ENCODE data around the gene RABL6. TPM values are rescaled to one million over a fixed set of nuclear protein-coding genes. Genes with fewer than 3 reads are reported as not detected.

The RABL6 gene
- total and polyA plus RNA-seq, 2 of the 4 experiments (the other 2 are of a cell fraction), result 37.1 to 47.5 TPM

GRCh38 chr9:136826188-136826541 lies 18.4 kb downstream of the RABL6 start:
- Histone ChIP-seq H3K9me3 (ENCODE audit: control insufficient read depth, insufficient read depth, low read length) (no peaks in the 10 kb centered on the region), H3K56ac (ENCODE audit: extremely low read depth, insufficient read depth, low read length) (no peak overlapping the region), H3K79me1 (ENCODE audit: low read depth in 1 of 2, low read length in 2 of 2) (peaks cover 5 to 16% of the 10 kb centered on the region in 2 experiments; a peak in 3 of 4 replicates), H3K27ac (ENCODE audit: insufficient read depth, low read length) (no peak overlapping the region), H2BK5ac (ENCODE audit: low read depth, low read length, poor library complexity, severe bottlenecking) (no peak overlapping the region), H3K4ac (ENCODE audit: low read depth, low read length) (no peak overlapping the region), H3K14ac (replicated peaks; ENCODE audit: low read depth, low read length) (no peak overlapping the region), H3K4me3 (ENCODE audit: insufficient read depth, low read depth, low read length) (no peak overlapping the region), H2AK9ac (replicated peaks; ENCODE audit: low read depth, low read length, poor library complexity) (no peak overlapping the region), H2AFZ (replicated peaks; ENCODE audit: low read length, poor library complexity) (no peak overlapping the region), H4K5ac (ENCODE audit: low read depth, low read length) (no peak overlapping the region), H2AK5ac (ENCODE audit: low read depth, low read length) (no peak overlapping the region), H3K4me2 (ENCODE audit: low read depth, low read length) (no peak overlapping the region), H3K9me1 (ENCODE audit: insufficient read depth, low read length) (no peaks in the 10 kb centered on the region), H2BK20ac (ENCODE audit: low read depth, low read length) (no peak overlapping the region), H3K23ac (ENCODE audit: low read depth, low read length) (no peak overlapping the region), H3K27me3 (ENCODE audit: control insufficient read depth, insufficient read depth, low read length) (no peaks in the 10 kb centered on the region), H4K91ac (ENCODE audit: insufficient read depth, low read depth, low read length) (no peak overlapping the region), H3K18ac (ENCODE audit: low read depth, low read length) (no peak overlapping the region), H4K8ac (ENCODE audit: low read depth in 2 of 2, low read length in 2 of 2) (no peak overlapping the region), H3K9ac (ENCODE audit: low read depth, low read length) (no peak overlapping the region), H2BK15ac (ENCODE audit: low read depth, low read length) (no peak overlapping the region), H3K36me3 (ENCODE audit: control insufficient read depth, insufficient read depth, low read length) (peaks cover 57% of the 10 kb centered on the region), H4K20me1 (ENCODE audit: insufficient read depth, low read length) (peaks cover 9% of the 10 kb centered on the region), H2BK120ac (ENCODE audit: low read depth, low read length) (no peak overlapping the region), H3K4me1 (ENCODE audit: control insufficient read depth, insufficient read depth, low read length) (peaks cover under 1% of the 10 kb centered on the region; the same call in 1 of the 2 replicates)
- CTCF ChIA-PET, result interaction anchor here (2.0 kb wide), 1 partner anchor 17 kb away, joined by 4 read pairs; no protein-coding TSS in a partner anchor
- intact Hi-C loops (cut with micrococcal nuclease) (no loop called here), in situ Hi-C loops (cut with MboI; ENCODE audit: low sequenced_read_pairs) (no loop called here), dilution Hi-C loops (cut with HindIII; ENCODE audit: low sequenced_read_pairs, unreplicated experiment) (no loop called here)
- no peak for TF ChIP-seq RCOR1 (IDR thresholded peaks at IDR 0.05; ENCODE audit: insufficient replicate concordance, low read length)
- TF ChIP-seq CHD1 (IDR thresholded peaks at IDR 0.05; ENCODE audit: low read depth, low read length), result no peak
- TF ChIP-seq RFX5 (IDR thresholded peaks at IDR 0.05; ENCODE audit: low read depth, low read length), result no peak
- TF ChIP-seq CTCF (conservative IDR thresholded peaks at IDR 0.05; ENCODE audit: low read depth, low read length), result no peak
- TF ChIP-seq RAD21 (IDR thresholded peaks at IDR 0.05; ENCODE audit: low read length), result no peak
- no peak for TF ChIP-seq USF2 (IDR thresholded peaks at IDR 0.05; ENCODE audit: low read depth, low read length)
- no peak for TF ChIP-seq SMC3 (IDR thresholded peaks at IDR 0.05; ENCODE audit: low read depth, low read length)
- no peak for TF ChIP-seq MXI1 (IDR thresholded peaks at IDR 0.05; ENCODE audit: borderline replicate concordance, low read depth, low read length)
- TF ChIP-seq FOS (IDR thresholded peaks at IDR 0.05; ENCODE audit: low read depth, low read length), result no peak
- no peak for TF ChIP-seq ELK1 (IDR thresholded peaks at IDR 0.05; ENCODE audit: borderline replicate concordance, low read depth, low read length)
- TF ChIP-seq BHLHE40 (IDR thresholded peaks at IDR 0.05; ENCODE audit: low read depth, low read length), result no peak
- TF ChIP-seq MAZ (IDR thresholded peaks at IDR 0.05; ENCODE audit: borderline replicate concordance, low read depth, low read length), result no peak
- no peak for TF ChIP-seq MAFK (IDR thresholded peaks at IDR 0.05; ENCODE audit: low read depth, low read length)
- no peak for TF ChIP-seq NFE2L2 (IDR thresholded peaks at IDR 0.05; ENCODE audit: low read depth, low read length)
- no peak for TF ChIP-seq CEBPB (IDR thresholded peaks at IDR 0.05; ENCODE audit: low read depth, low read length)
- TF ChIP-seq POLR2A (IDR thresholded peaks at IDR 0.05; ENCODE audit: low read depth, low read length), result no peak
- DNase-seq (no peak), ATAC-seq (ENCODE audit: low read depth) (no peak)
- POLR2A ChIA-PET (ENCODE audit: unreplicated experiment), result no interaction called here
- 100% methylated on average over 4 of the region's 17 CpGs; no CpG with 5 or more reads in 1 of the 2 experiments for WGBS, 2 experiments (ENCODE audit: extremely low coverage in 2 of 2, insufficient read length in 1 of 2)
- BruUV-seq (replicated peaks), result no TSS peak

Data from IMR-90 (cell line).